Heart left ventricle (tissue), 16 donors: ENCODE data around the gene POLR1A. TPM values are rescaled to one million over a fixed set of nuclear protein-coding genes. Genes with fewer than 3 reads are reported as not detected.

Experiments
- ATAC-seq, 4 donors: fragments of 200-7000 bp; cut with Tn5 transposase; one replicate each; pipeline ENCODE4 v1.9.1; 2020 to 2022; ENCODE audit warnings: moderate library complexity in 4 of 4, mild to moderate bottlenecking in 3 of 4, moderate number of reproducible peaks in 1 of 4
- DNase-seq, 5 donors: peaks; one replicate each; pipeline ENCODE4 v3.0.0-alpha.2; 2020
- H3K27ac ChIP-seq, 12 donors: fragments of 200-600 bp; sonication (generic) in 4 of 12; one replicate each; pipeline versions ENCODE4 v1.5.0 to v1.8.0; 2016 to 2022; ENCODE audit warnings: mild to moderate bottlenecking in 2 of 12
- H3K27me3 ChIP-seq, 9 donors: fragments of 200-600 bp; sonication (generic) in 2 of 9; one replicate each; pipeline versions ENCODE4 v1.5.1 to v1.8.0; 2016 to 2022; ENCODE audit warnings: mild to moderate bottlenecking in 3 of 9
- H3K36me3 ChIP-seq, 9 donors: fragments of 200-600 bp; sonication (generic) in 2 of 9; one replicate each; pipeline versions ENCODE4 v1.5.0 to v1.8.0; 2018 to 2022; ENCODE audit warnings: mild to moderate bottlenecking in 2 of 9
- H3K4me1 ChIP-seq, 12 donors: fragments of 200-600 bp; sonication (generic) in 4 of 12; one replicate each; pipeline versions ENCODE4 v1.5.0 to v1.8.0; 2016 to 2022; ENCODE audit warnings: mild to moderate bottlenecking in 3 of 12
- H3K4me3 ChIP-seq, 12 donors: fragments of 200-600 bp; sonication (generic) in 4 of 12; one replicate each; pipeline versions ENCODE4 v1.5.0 to v1.8.0; 2017 to 2022; ENCODE audit warnings: mild to moderate bottlenecking in 9 of 12, moderate library complexity in 4 of 12
- H3K9me3 ChIP-seq, 12 donors: fragments of 200-600 bp; sonication (generic) in 4 of 12; one replicate each; pipeline versions ENCODE4 v1.5.0 to v1.8.0; 2016 to 2022; ENCODE audit warnings: mild to moderate bottlenecking in 1 of 12
- POLR2A ChIP-seq, 2 donors: fragments of 450-650 bp; IDR thresholded peaks; one replicate each; pipeline ENCODE4 v1.6.1; 2017; ENCODE audit warnings: antibody characterized with exemption in 2 of 2, mild to moderate bottlenecking in 2 of 2, moderate library complexity in 2 of 2
- WGBS, 4 donors: extraction: QIAGEN DNeasy Blood & Tissue Kit in 2 of 4; methylation state at CpG; one replicate each; pipeline versions ENCODE4 v1.1.5 to v1.1.7; 2013 to 2018; 5-methylcytosine and 5-hydroxymethylcytosine counted together
- intact Hi-C, 10 donors: fragments of 100-400 bp; cut with DNase I; formaldehyde crosslinking; loops; one replicate each; pipeline versions ENCODE4 v1.11.1 to v1.14.2; 2022
- polyA plus RNA-seq, 2 donors: library from polyadenylated mRNA; stranded (reverse); fragments of 200-250 nt; gene quantifications; one replicate each; pipeline ENCODE4 v1.2.3, GENCODE V29; 2013
- total RNA-seq, 9 donors: library from RNA; depleted of rRNA in 2 of 9; stranded (reverse); fragments of >200 nt in 2 of 9; fragmentation: NEBNext Ultra II Directional in 3 of 9; extraction: Animal tissue kit (Norgen Biotek cat#: 25700) in 3 of 9; gene quantifications; one replicate each; pipeline versions ENCODE4 v1.1.0 to v1.2.4, GENCODE V29; 2016 to 2023
- TF ChIP-seq, protein P1 (sequence below), 12 donors: fragments of 200-600 bp; sonication (generic) in 4 of 12; IDR thresholded peaks; one replicate each; pipeline versions ENCODE4 v1.5.0 to v1.8.0; 2018 to 2022; ENCODE audit warnings: antibody characterized with exemption in 12 of 12, mild to moderate bottlenecking in 5 of 12
- donor health status: ischemic (EF 13 %, LVEDD 7.1; RV severe dilation, severe dysfunction).
- donor health status: healthy with polysubstance abuse.
- donor health status: DM: no; HTN: yes; CAD: no.
- donor health status: DM: no; HTN: no; CAD: no.
- donor health status: ischemic (EF 25% LVEDD 6.9; RV normal size, moderate dysfunction).
- donor health status: ischemic (EF 25% LVEDD 5.7; RV mildly dilated, moderate dysfunction).
- donor health status: healthy.
- donor health status: DM: yes; HTN: yes; CAD: no.
- donor health status: ischemic (EF 35%, LVEDD 5.7; RV mildly dilated, moderate dysfunction).
- donor health status: nonischemic (EF 11% LVEDD 7.7; RV severe dilation, severe dysfunction).
- donor health status: DM: yes; HTN: yes; CAD: no.
- donor health status: PGD.
- donor health status: ischemic (EF 29% LVEDD 5.4; RV normal size, mild dysfunction).
- donor health status: nonischemic (EF 23%, LVEDD 6.1; RV moderate dilation, normal function).

POLR1A gene
- total and polyA plus RNA-seq, 11 donors = 4.2 to 25.4 (median 17.7) TPM

DNA sequence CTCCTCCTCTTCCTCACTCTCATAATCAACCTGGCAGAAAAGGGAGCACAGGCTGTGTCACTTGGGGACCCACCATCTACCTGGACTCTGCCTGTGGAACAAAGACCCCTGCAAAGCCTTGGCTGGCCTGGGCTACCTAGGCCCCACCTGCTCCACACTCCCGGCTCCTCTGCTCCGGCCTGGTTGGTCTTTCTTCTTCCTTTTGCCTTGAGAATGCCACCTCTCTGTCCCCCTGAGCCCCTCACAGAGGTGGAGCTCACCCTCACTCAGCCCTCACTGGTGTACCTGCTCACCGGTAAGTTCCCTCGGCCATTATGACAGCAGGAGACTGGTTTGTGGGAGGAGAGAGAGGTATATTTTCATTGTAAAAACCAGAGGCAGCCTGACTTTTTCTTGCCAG is 74.1 kb downstream of the POLR1A start:
- no peak overlapping the region for H3K27ac ChIP-seq
- TF ChIP-seq, protein P1, sequence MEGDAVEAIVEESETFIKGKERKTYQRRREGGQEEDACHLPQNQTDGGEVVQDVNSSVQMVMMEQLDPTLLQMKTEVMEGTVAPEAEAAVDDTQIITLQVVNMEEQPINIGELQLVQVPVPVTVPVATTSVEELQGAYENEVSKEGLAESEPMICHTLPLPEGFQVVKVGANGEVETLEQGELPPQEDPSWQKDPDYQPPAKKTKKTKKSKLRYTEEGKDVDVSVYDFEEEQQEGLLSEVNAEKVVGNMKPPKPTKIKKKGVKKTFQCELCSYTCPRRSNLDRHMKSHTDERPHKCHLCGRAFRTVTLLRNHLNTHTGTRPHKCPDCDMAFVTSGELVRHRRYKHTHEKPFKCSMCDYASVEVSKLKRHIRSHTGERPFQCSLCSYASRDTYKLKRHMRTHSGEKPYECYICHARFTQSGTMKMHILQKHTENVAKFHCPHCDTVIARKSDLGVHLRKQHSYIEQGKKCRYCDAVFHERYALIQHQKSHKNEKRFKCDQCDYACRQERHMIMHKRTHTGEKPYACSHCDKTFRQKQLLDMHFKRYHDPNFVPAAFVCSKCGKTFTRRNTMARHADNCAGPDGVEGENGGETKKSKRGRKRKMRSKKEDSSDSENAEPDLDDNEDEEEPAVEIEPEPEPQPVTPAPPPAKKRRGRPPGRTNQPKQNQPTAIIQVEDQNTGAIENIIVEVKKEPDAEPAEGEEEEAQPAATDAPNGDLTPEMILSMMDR (IDR thresholded peaks at IDR 0.05) = no peak
- no peak for TF ChIP-seq POLR2A (IDR thresholded peaks at IDR 0.05)
- H3K36me3 ChIP-seq = peaks cover 2 to 85% (median 64%) of the 10 kb centered on the region in 9 donors
- H3K4me3 ChIP-seq = no peak overlapping the region
- 99 to 100% (median 99%) methylated on average over 4 of the region's 4 CpGs for WGBS, 4 donors
- H3K4me1 ChIP-seq = peaks cover 5 to 54% (median 38%) of the 10 kb centered on the region in 12 donors
- DNase-seq (peak in 1 of 5 donors; percentile 22), ATAC-seq (no peak)
- intact Hi-C loops = loop anchor here in 1 of 10 donors (10.0 kb wide), 2 partner anchors 57 to 147 kb away; partner anchors contain the start of gene ST3GAL5
- no peaks in the 10 kb centered on the region for H3K9me3 ChIP-seq
- no peaks in the 10 kb centered on the region for H3K27me3 ChIP-seq

DNA sequence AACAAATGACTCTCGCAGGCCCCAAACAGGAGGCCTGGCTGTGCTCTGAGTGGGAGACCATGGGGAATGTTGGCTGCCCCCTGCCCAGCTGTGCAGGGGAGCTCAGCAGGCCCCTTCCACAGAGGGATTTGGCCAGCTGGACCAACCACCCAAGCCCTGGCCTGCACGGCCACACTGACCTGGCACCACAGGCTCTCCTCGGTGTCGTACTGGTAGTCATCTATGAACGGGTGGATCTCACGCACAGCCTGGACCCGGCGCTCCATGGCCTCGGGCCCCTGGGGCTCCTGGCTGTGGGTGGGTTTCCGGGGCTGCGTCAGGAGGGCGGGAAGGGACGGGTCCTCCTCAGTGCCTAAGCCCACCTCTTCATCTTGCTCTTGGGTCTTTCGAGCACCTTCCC is 74.5 kb downstream of the POLR1A start:
- Histone ChIP-seq H3K27ac (no peak overlapping the region), H3K9me3 (no peaks in the 10 kb centered on the region), H3K36me3 (peaks cover 2 to 90% (median 68%) of the 10 kb centered on the region in 9 donors), H3K4me3 (no peak overlapping the region), H3K27me3 (no peaks in the 10 kb centered on the region), H3K4me1 (peaks cover 2 to 54% (median 34%) of the 10 kb centered on the region in 12 donors)
- ATAC-seq = no peak
- intact Hi-C loops = loop anchor here in 1 of 10 donors (10.0 kb wide), 2 partner anchors 56 to 146 kb away; partner anchors contain the start of gene ST3GAL5
- peak in 2 of 5 donors; percentile 19 to 46 for DNase-seq
- TF ChIP-seq, protein P1 (IDR thresholded peaks at IDR 0.05) = no peak
- no peak for TF ChIP-seq POLR2A (IDR thresholded peaks at IDR 0.05)
- 95 to 100% (median 98%) methylated on average over 14 of the region's 14 CpGs for WGBS, 4 donors

GRCh38 chr2:86029873-86030272 is 75.8 kb downstream of the POLR1A start:
- no peak for TF ChIP-seq POLR2A (IDR thresholded peaks at IDR 0.05)
- TF ChIP-seq, protein P1 (IDR thresholded peaks at IDR 0.05) = no peak
- peaks cover 2 to 91% (median 76%) of the 10 kb centered on the region in 9 donors for H3K36me3 ChIP-seq
- WGBS, 4 donors = 95 to 98% (median 96%) methylated on average over 14 of the region's 14 CpGs
- ATAC-seq (no peak), DNase-seq (peak in 1 of 5 donors; percentile 26)
- peaks cover 2 to 45% (median 25%) of the 10 kb centered on the region in 12 donors for H3K4me1 ChIP-seq
- intact Hi-C loops = loop anchor here in 2 of 10 donors (2.0 to 10.0 kb wide), 4 partner anchors 51 to 145 kb away; partner anchors contain the start of gene ST3GAL5 (in 2 of the 2)
- no peak overlapping the region for H3K4me3 ChIP-seq
- no peaks in the 10 kb centered on the region for H3K9me3 ChIP-seq
- H3K27me3 ChIP-seq = no peaks in the 10 kb centered on the region
- H3K27ac ChIP-seq = no peak overlapping the region

DNA sequence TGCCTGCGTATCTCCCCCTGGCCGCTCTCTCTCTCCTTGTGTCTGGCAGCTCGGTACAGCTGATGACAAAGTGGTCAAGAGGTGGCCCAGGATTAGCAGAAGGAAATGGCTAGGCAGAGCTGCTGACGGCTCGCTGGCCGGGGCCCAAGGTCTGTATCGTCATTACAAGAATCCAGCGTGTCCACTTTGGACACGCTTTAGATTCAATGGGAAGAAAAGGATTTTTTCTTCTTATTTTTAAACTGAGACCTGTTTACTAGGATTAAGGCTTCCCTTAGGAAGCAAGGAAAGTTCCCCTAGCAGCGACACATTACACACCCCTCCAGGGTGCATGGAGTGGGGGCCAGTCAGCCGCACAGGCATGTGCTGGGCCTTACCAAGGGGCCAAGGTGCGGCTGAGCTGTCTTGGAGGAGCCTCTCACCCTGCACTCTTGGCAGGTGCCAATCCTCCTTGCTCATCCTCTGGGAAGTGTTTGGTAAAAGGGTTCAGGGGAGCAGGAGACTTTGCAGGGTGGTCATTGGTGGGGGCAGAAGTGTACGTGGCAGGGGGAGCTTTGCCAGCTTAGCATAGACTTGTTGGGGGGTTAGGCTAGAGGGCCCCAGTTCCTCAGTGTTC is 76.8 kb downstream of the POLR1A start:
- 29 to 43% (median 34%) methylated on average over 12 to 13 of the region's 13 CpGs for WGBS, 4 donors
- H3K27ac ChIP-seq = peak overlapping the region in 11 of 12 donors; percentile 64 to 80 (median 69)
- intact Hi-C loops = loop anchor here in 1 of 10 donors (2.0 kb wide), 2 partner anchors 50 to 140 kb away; partner anchors contain the start of gene ST3GAL5

More for the DNA sequence above, 76.8 kb downstream of the POLR1A start:
- no peak for TF ChIP-seq POLR2A (IDR thresholded peaks at IDR 0.05)
- TF ChIP-seq, protein P1 (IDR thresholded peaks at IDR 0.05) = no peak
- Histone ChIP-seq H3K4me3 (peak overlapping the region in 1 of 12 donors; percentile 19), H3K36me3 (peaks cover 2 to 81% (median 73%) of the 10 kb centered on the region in 9 donors), H3K9me3 (no peaks in the 10 kb centered on the region), H3K27me3 (no peaks in the 10 kb centered on the region), H3K4me1 (peaks cover 2 to 38% (median 20%) of the 10 kb centered on the region in 12 donors)
- ATAC-seq (peak; percentile 92 to 98 (median 96)), DNase-seq (peak; percentile 91 to 96 (median 93))
